Hippocampal formation (tissue), 2 donors: ENCODE results near the gene TBCK.

Source experiments
- DNase-seq, 2 donors: peaks; one replicate each; lab custom pipeline; 2025; lab: John Stamatoyannopoulos, UW

TBCK gene

DNA sequence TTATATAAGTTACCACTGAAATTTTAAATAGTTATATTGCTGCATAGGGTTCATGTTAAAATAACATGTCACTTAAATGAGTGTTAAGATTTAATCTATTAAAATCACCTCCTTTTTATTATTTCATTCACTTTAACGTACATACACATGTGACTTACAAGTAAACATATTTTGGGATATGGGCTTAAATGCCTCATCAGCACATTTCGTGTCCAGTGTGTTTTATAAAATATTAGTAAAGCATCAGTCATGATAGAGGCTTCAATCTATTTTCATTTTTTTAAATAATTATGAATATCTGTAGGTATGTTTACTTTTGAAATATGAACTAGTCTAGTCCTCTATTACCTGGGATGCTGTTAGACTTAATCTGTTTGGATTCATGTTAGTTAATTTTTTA lies 277.1 kb downstream of the TBCK start:
- DNase-seq, result no peak

GRCh38 chr4:106038012-106038411 lies 278.0 kb downstream of the TBCK start:
- DNase-seq, result no peak

- no peak for DNase-seq
Measured at GRCh38 chr4:106036848-106037247, 279.2 kb downstream of the TBCK start.

DNA sequence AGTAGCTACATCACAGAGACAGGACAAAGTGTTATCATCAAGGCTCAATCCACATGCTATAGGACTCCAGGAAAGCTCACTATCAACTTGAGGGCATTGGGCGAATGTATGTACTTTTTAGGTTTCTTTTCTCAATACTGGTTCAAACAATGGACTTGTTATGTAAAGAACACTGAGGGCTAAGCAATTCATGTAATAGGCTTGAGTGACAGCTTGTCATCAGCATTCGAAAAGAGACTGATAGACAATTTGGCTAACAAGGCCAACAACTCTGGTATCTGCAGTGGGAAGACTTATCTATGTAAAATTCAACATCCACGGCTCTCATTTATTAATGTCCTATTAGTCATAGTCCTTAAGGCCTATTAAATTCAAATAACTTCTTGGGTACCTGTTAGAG lies 279.7 kb downstream of the TBCK start:
- no peak for DNase-seq

GRCh38 chr4:106035204-106035603 lies 280.8 kb downstream of the TBCK start:
- DNase-seq, result no peak

DNA sequence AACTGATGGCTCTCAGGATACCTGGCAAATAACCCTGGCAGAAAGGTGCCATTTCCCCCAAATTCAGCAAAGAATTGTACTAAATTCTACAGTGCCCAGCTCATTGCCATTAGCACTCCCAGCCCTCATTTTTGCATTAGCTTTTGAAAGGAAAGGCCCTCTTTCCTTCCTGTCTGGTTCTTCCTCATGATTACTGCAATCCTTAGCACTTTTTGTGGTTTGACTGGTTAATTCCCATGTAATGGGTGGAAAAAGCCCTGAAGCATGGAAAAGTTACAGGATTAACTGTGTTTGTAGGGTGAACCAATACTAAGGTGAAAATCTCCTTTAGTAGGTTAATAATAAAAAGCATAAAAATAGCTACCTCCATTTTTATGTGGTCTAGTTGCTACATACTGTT lies 281.3 kb downstream of the TBCK start:
- no peak for DNase-seq

DNA sequence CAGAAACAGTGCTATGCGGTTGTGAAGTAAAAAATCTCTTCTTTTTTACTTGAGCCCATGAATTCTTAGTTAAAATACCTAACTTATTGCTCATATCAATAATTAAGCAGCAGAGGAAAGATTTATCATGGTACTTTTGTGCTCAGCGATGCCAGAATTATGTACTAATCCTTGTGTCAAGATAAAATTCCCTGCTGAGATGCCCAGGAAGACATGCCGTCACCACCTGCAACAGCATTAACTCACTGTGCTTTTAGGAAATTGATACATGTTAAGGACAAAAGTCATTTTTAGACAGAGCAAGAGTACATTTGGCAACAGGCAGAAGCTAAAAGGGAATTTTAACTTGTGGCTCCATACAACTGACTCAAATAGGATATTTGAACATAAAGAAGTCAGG lies 281.8 kb downstream of the TBCK start:
- no peak for DNase-seq

GRCh38 chr4:106033469-106033868 lies 282.5 kb downstream of the TBCK start:
- DNase-seq, result no peak

- no peak for DNase-seq
Measured at GRCh38 chr4:106032851-106033286, 283.1 kb downstream of the TBCK start.

GRCh38 chr4:106022454-106022853 lies 293.6 kb downstream of the TBCK start:
- no peak for DNase-seq

- DNase-seq, result no peak
Measured at GRCh38 chr4:106021737-106022410, 294.1 kb downstream of the TBCK start.

DNA sequence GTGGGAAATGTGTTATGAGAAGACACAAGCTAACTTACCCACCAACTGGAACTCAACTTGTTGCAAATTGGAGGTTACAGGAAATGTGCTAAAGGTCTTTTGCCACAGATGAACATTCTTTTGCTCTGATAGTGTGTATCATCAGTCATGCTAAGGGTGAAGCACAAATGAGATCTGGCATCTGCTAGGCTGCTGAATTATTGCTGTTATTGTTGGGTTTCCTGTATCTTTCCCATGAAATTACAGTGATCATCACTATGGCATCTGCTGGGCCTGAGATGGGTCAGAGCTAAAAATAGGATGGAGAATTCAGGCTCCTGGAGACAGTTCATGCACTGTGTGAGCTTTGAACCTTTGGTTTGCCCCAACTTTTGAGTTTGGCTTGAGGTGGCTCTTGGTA lies 296.2 kb downstream of the TBCK start:
- no peak for DNase-seq

DNA sequence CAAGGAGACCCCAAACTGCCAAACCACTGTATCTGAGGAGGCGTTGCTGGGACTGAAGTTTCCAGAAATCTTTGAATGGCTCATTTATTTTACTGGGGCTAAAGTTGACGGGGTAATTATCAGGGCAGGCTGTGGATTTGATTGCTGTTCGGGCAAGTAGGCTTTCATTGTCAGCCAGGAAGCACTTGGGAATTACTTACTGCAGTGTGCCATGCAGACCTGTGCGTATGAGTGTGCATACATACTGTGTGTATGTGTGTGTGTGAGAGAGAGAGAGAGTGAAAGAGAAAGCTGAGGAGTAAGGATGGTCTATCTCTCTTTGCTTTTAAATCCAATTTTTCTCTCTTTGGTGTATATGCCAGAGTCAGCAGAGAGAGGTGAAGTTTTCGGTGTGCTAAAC lies 298.0 kb downstream of the TBCK start:
- no peak for DNase-seq

- DNase-seq, result no peak
Measured at GRCh38 chr4:106011387-106011786, 304.6 kb downstream of the TBCK start.

DNA sequence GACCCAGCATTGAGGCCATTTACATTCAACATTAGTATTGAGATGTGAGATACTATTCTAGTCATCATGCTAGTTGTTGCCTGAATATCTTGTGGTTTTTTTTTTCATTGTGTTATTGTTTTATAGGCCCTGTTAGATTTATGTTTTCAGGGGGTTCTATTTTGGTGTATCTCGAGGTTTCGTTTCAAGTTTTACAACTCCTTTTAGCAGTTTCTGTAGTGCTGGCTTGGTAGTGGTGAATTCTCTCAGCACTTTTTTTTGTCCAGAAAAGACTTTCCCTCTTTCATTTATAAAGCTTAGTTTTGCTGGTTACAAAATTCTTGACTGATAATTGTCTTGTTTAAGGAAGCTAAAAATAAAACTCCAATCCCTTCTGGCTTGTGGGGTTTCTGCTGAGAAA lies 305.2 kb downstream of the TBCK start:
- no peak for DNase-seq

GRCh38 chr4:106002994-106003393 lies 313.0 kb downstream of the TBCK start:
- no peak for DNase-seq

- no peak for DNase-seq
Measured at GRCh38 chr4:105998171-105999063, 317.6 kb downstream of the TBCK start.

- no peak for DNase-seq
Measured at GRCh38 chr4:105996845-105997244, 319.2 kb downstream of the TBCK start.

DNA sequence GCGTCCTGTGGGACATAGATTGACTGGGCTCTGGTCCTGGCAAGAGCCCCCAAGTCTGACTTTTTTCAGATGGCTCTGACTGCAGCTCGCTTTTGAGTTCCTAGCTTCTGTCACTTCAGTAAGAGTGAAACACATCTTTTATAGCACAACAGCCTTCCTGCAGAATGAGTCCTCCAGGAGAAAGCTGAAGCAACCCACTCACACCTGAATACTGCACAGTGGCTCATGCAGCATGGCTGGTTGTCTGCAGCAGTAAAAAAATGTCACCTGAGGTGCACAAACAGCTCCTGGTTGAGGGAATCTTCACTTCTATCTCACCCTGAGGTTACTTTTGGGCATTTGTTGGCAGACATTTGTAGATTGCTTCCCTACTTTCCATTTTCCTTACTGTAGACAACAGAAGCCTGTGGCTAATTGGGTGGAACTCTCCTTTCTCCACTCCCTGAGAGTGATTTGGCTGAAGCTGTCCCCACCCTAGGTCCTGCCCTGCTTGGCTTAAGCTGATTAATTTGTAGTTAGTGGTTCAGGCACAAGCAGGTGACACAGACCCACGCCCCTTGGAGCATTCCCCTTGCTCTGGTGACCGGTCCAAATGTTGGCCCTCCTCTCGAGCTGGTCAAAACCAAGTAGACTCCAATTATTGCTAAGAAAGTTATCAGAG lies 321.0 kb downstream of the TBCK start:
- no peak for DNase-seq

- DNase-seq, result no peak
Measured at GRCh38 chr4:105994061-105994460, 321.9 kb downstream of the TBCK start.

GRCh38 chr4:105992641-105993305 lies 323.2 kb downstream of the TBCK start:
- no peak for DNase-seq

DNA sequence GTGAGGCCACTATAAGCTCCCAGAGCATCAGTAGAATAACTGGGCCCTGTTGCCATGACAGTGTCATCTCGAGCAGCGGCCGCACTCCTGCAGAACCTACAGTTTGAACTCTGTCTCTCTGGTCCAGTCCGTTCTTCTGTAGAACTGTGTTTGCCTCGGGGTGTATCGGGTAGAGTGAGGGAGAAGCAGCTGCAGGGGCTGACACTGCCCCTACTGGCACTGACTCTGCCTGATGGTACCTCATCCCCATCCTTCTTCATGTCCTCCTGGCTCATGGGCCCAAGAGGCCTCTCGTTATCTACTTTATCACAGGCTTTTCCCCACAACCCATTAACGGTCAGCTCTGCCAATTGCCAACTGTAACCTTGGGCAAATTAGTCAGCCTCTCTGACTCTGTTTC lies 324.3 kb downstream of the TBCK start:
- no peak for DNase-seq
